Testis (tissue), 2 donors: ENCODE data around the gene NRP1.

Experiments used
- CTCF ChIP-seq, 3 experiments: fragments of 450-650 bp in 2 of 3; fragments of 200-600 bp in 1 of 3; sonication (generic) in 1 of 3; IDR thresholded peaks; one replicate each; pipeline ENCODE4 v1.5.1; 2016 to 2019; ENCODE audit warnings: antibody characterized with exemption in 3 of 3, mild to moderate bottlenecking in 2 of 3, moderate library complexity in 1 of 3
- POLR2A ChIP-seq: fragments of 450-650 bp; IDR thresholded peaks from one replicate; pipeline ENCODE4 v1.6.1; 2017; ENCODE audit warnings: antibody characterized with exemption, mild to moderate bottlenecking, moderate library complexity

GRCh38 chr10:33153251-33153967, 181.1 kb downstream of the NRP1 start:
- no peak for TF ChIP-seq CTCF (IDR thresholded peaks at IDR 0.05)
- no peak for TF ChIP-seq POLR2A
